HFF-Myc (cell line): ENCODE data around the gene MGAM2.

ENCODE experiments used
- DNase-seq: peaks from one replicate; pipeline ENCODE4 v3.0.0-alpha.2; 2011; ENCODE audit warnings: low read depth; ENCODE audit errors: extremely low read depth
- H3K4me3 ChIP-seq: replicated peaks from 2 replicates; pipeline ENCODE4 v1.5.1; 2011; ENCODE audit warnings: low read depth, mild to moderate bottlenecking, control low read depth, low read length
- CTCF ChIP-seq: IDR thresholded peaks from 2 replicates; pipeline ENCODE4 v1.5.1; 2012; ENCODE audit warnings: mild to moderate bottlenecking, low read depth, low read length, control low read depth; ENCODE audit errors: missing control alignments

MGAM2 gene

GRCh38 chr7:142181211-142181610 is 69.7 kb downstream of the MGAM2 start:
- no peak for TF ChIP-seq CTCF
- H3K4me3 ChIP-seq, result no peak overlapping the region
- no peak for DNase-seq

GRCh38 chr7:142181966-142182365 is 70.4 kb downstream of the MGAM2 start:
- DNase-seq, result no peak
- H3K4me3 ChIP-seq, result no peak overlapping the region
- no peak for TF ChIP-seq CTCF

- TF ChIP-seq CTCF, result no peak
- no peak overlapping the region for H3K4me3 ChIP-seq
- no peak for DNase-seq
Measured at GRCh38 chr7:142185069-142185468, 73.6 kb downstream of the MGAM2 start.

- TF ChIP-seq CTCF, result no peak
- no peak for DNase-seq
- H3K4me3 ChIP-seq, result no peak overlapping the region
Measured at GRCh38 chr7:142185801-142186200, 74.3 kb downstream of the MGAM2 start.

GRCh38 chr7:142188154-142188553 is 76.6 kb downstream of the MGAM2 start:
- DNase-seq, result no peak
- no peak for TF ChIP-seq CTCF
- no peak overlapping the region for H3K4me3 ChIP-seq

- no peak overlapping the region for H3K4me3 ChIP-seq
- no peak for DNase-seq
- no peak for TF ChIP-seq CTCF
Measured at GRCh38 chr7:142188846-142189245, 77.3 kb downstream of the MGAM2 start.

GRCh38 chr7:142194201-142194600 is 82.7 kb downstream of the MGAM2 start:
- TF ChIP-seq CTCF, result no peak
- DNase-seq, result no peak
- no peak overlapping the region for H3K4me3 ChIP-seq
